GM18519 (cell line): Measurements from ENCODE around the gene ANAPC10.
"Not testable (repeated sequence)": the region's sequence is repeated elsewhere in the genome, so short reads cannot be mapped to it uniquely, and the experiment has no call there.

Source experiments
- ATAC-seq: cut with Tn5 transposase; IDR thresholded peaks from one replicate; pipeline ENCODE4 v1.9.1; 2021; ENCODE audit warnings: mild to moderate bottlenecking, moderate library complexity; ENCODE audit not compliant: unreplicated experiment, low FRiP score

Gene ANAPC10, protein sequence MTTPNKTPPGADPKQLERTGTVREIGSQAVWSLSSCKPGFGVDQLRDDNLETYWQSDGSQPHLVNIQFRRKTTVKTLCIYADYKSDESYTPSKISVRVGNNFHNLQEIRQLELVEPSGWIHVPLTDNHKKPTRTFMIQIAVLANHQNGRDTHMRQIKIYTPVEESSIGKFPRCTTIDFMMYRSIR

DNA sequence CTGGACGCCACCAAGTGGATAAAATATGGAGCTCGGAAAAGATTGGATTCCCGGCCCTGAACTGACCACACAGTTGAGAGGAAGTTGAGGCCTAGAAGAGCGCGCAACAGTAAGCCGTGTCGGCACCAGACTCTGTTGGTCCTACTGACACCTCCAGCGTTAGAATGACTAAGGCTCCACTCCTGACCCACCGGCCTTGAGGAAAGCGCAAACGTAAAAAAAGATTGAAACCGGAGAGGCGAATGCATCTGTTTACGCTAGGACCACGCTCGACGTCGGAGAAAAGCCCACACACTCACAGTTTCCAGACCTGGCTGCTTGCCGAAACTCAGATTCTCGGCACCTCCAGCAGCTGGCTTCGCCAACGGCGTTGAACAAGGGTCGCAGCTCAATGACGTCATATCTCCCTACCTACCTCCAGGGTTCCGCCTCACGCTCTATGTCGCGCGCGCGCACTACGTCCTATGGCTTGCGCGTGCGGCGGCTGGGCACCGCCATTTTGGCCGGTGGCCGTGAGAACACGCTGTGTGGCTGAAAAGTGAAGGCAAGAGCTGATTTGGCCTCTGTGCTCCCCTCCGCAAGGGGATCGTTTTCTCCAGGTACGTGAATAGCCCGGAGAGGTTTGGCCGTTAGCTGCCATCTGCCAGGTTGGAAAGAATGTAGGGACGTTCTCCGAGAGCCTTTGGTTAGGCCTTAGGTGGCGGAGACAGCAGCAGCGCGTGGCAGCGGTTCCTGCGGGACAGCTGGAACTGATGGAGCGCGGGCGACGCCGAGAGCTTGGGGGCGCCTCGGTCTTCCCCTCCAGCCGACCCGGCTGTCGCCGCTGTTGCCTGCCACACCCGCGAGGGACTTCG, at the start of gene ANAPC10, which contains the start of gene ABCE1:
TSS of gene ANAPC10 (minus strand) at position 376 of the 854 bp plus-strand sequence. CDS start 2,097 bp downstream, outside the sequence.
TSS of gene ABCE1 (plus strand) at position 491 of the 854 bp plus-strand sequence. CDS start 6,102 bp downstream, outside the sequence.
- ATAC-seq = peak; percentile 71

DNA sequence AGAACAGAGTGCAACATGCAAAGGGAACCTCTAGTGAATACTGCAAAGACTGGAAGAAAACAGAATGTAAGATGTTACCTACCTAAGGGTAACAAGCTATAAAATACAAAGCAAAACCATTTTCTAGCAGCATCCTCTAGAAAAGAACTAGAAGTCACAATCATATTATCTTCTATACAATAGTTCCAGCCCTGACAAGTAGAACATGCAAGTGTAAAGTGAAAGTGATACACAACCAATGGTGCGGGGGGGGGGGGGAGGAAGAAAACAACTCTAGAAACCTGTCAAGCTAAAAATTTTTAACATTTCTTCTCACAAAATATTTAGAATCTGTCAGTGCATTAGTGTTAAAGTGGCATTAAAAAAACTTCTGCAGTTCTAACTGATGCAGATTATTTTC, 38.2 kb upstream of the ANAPC10 start:
- ATAC-seq = not testable (repeated sequence)

DNA sequence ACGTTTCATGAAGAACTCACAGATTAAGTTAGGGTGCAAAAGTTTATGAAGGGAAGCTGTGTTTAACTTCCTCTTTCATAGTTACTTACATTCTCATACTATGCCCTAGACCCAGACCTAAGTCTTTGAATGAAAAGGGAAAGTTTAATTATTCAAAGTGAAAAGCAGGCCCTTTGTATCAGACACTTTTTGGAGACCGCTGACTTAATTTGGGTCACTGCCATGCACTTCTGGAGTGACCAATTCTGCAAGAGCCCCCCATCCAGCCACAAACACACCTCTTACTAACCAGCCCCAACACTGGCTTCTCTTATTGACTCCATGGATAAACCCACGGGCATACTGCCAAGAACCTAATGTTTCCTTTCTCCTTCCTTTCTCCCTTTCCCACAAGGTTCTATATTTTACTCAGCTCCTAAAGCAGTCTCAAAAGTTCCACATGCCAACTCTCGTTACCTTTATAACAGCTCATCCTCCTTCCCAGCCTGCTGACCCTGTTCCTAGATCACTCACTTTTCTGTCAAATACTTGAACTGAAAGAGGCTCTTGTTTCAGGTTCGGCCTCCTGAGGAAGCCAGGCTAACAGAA, 34.6 kb upstream of the ANAPC10 start:
- ATAC-seq = peak; percentile 77

DNA sequence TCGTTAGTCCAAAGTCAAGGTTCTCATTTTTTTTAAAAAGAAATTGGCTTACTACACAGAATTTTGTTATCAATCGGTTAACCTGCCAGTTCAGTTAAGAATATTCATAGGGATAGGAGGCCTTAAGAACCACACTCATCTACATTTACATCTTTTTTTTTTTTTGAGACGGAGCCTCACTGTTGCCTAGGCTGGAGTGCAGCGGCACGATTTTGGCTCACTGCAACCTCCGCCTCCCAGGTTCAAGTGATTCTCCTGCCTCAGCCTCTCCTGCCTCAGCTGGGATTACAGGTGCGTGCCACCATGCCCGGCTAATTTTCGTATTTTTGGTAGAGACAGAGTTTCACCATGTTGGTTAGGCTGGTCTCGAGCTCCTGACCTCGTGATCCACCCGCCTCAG, 33.9 kb upstream of the ANAPC10 start:
- ATAC-seq = no peak

DNA sequence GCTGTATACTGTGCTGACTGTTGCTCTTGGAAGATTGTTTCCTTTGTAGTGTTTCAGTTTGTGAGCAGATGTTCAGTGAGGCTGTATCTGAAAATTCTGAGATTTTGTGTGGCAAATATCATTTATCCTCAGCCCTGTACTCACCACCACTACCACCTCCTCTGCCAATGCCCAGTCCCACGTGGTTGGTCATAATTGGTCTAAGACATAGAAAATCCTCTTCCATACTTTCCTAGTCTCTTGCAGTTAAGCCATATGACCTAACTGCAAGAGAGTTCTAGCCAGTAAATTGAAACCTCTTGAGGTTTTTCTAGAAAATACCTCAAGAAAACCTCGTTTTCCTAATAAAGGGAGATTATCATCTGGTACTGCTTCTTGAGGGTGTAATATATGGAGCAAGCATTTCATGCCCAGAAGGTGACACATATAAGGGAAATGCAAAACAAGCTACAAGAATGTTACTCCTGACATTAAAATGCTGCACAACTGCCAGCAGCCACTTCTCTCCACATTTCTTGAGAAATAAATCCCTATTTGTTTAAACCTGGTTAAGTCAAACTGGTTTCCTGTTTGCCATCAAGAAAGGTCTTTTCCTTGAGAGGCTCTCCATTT, 32.9 kb upstream of the ANAPC10 start:
- ATAC-seq = no peak

DNA sequence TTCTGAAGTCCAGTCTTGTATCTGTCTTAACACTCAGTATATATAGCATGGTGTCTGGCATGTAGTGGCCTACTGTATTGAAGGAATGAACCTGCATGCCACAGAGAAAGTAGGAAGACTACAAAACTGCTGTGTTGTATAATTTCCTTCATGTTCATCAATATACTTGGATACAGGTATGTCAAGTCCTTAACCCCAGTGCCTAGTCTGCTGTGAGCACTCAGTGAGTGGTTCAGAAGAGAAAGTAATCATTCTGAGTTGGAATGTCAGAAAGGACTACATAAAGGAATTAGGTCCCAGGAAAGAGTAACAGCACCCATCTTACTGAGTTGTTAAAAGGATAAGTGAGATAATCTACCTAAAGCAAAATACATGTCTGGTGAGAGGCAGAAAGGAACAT, 32.1 kb upstream of the ANAPC10 start:
- ATAC-seq = no peak

DNA sequence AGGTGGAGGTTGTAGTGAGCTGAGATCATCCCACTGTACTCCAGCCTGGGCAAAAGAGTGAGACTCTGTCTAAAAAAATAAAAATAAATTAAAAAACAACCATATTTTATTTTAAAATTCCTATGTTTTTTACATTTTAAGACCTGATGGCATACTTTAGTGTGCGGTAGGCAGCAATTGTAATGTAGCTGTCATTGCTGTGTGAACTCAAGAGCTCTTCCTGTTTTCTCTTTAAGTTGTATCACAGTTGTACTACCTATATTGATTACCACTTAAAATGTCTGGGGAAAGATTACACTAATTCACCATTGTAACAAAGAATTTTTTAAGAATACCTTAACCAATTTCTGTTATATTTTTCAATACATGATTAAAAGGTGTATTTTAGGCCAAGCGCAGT, 27.4 kb upstream of the ANAPC10 start:
- no peak for ATAC-seq

DNA sequence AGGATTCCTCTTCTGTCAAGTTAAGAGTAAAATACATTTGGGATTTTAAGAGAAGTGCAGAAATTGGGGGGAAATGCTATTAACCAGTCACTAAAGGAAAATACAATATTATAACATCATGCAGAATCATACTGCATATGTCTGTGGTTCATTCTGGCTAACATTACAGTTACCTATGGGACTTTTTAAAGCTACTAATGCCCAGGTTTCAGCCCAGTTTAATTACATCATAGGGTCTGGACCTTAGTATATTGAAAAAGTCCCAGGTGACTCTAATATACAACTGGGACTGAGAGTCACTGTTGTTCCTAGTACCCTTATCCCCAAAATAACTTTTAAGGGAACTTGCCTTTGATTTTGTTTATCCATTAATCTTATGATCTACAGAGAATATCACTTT, 10.1 kb upstream of the ANAPC10 start:
- no peak for ATAC-seq

DNA sequence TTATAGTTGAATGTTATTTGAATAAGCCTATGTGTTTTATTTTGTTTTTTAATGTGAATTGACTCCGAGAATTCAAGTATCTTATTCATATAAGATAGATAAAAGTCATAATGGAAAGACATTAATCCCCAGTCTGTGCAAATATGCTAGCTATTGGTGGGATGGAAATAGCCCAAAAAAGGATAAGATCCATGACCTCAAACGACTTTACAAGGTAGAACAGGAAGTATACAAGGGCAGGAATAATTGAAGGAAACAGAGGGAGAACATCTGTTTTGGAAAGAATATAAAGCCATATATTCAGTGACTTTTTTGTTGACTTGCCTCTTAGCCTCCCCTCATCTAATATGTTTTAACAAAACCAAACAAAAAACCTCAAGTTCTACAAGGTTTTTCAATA, 9.1 kb upstream of the ANAPC10 start:
- no peak for ATAC-seq

DNA sequence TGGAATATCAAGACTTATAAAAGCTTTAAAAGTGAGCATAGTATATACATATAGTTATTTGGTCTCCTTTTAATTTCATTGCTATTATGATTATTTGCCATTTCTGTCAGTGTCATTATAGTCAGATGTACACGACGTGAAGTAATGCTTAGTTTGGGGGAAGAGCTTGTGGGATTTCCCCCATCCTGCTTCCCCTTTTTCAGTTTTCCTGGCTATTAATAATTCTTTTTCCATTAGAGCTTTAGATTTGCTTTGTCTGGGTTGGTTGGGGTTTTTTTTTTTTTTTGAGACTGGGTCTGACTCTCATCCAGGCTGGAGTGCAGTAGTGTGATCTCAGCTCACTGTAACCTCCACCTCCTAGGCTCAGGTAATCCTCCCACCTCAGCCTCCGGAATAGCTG, 5.5 kb upstream of the ANAPC10 start:
- no peak for ATAC-seq

DNA sequence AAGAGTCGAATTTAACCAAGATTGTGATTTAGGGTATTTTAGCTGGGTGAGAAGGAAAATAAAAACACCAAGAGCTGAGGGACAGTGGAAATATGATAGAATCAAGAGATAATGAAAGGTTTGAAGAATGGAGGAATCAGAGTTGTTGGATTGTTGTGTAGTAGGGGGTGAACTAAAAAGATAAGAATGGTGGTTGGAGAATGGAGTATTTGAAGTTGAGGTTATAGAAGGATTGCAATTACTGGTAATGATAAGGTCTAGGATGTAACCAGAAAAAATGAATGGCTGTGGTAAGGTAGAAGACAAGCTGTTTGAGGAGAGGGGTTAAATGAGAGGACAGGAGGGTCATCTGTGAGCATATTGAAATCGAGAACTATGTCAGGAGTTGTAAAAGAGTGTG, 4.6 kb upstream of the ANAPC10 start:
- ATAC-seq = no peak

DNA sequence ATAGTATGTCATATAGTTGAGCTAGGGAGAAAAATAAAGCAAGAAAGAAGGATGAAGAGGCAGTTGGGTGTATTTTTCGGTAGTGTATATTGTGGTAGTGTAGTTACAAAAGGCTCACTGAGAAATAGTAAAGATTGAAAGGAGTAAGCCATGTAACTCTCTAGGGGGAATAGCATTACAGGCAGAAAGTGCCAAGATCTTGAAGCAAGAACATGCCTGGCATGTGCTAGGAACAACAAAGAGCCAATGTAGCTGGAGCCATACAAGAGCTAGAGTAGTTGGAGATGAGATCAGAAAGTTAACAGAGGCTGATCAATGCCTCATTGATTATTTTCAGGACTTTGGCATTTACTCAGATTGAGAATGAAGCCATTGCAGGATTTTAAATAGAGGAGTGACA, 3.1 kb upstream of the ANAPC10 start:
- ATAC-seq = no peak

DNA sequence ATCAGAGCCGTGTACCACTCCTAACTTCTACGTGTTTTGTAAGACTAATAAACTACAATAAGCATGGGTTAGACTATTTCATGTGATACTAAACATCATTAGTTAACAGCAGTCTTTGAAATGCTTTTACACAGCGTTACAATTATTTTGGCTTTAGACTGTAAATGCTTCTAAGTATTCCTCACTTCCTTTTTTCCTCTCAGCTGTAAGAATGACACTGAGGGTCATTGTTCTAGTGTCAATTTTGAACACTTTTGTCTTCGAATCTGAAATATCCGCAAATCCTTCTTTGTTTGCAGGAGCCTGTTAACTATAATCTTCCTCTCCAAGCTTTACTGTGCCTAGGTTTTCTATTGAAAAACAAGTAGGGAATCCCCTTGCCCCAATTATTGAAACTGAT, 1.7 kb upstream of the ANAPC10 start:
- ATAC-seq = no peak

DNA sequence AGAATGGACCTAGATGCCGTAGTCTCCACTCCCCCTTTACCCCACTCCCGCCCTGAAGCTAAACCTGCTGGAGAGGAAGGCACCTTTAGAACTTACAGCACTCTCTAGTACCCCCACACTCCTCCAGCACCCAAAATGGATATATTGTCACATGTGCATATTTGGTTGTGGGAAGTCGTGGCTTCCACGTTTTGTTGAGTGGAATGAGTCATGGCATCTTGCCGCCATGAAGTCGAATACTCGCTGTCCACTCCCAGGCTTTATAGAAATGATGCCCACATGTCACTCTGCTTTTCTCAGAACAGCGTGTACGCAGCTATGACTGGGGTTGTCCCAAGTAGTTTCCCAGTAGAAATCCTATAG, 660 bp upstream of the ANAPC10 start:
- ATAC-seq = peak; percentile 9

DNA sequence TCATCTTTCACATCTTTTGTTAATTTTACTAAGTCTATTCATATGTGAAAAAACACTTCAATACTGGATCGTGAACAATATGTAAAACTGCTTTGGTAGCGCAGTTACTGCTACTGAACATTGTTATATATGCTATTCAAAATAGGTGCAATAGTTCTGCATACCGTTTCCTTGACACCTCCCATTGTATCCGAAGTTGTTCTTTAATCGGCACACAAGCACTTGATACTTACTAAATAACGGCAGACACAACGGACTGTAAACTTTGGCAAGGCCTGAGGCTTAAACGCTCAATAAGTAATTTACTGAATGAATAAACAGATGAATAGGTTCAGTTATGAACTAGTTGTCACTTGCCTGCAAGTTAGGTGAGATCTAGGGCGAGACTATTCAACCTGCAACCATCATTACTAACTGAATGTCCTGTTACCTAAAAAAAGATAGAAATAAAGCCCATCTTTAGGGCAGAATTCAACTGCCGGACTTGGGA, 620 bp downstream of the ANAPC10 start:
- ATAC-seq = no peak

DNA sequence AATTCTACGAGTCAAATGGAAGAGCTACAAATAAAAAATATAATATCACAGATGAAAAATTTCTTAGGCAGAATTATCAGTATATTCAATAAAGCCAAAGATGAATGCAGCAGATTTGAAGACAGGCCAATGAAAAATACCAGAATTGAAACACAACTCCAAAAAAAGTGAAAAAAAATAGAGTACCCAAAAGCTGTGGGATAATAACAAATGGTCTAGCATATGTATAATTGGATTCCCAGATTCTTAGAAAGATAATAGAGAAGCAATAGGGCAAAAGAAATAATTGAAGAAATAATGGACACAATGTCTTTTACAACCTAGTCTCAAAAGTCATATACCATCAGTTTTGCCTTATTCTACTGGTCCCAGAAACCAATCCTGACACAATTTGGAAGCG, 4.4 kb downstream of the ANAPC10 start:
- no peak for ATAC-seq

DNA sequence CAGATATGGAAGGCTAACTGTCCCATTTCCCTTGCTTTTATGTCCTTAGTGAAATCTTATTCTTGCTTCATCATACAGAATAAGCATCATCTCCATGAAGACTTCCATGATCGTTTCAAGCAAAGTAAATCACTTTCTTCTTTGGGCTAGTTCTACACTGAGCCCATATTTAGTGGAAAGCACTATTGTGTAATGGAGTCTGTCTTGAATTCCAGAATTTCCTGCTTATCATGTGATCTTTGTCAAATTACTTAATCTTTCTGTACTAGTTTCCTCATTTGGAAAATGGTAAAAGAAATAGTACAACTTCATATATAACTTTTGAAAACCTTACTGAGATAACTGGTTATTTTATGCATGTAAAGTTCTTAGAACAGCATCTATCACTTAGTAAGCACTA, 7.6 kb downstream of the ANAPC10 start:
- no peak for ATAC-seq

DNA sequence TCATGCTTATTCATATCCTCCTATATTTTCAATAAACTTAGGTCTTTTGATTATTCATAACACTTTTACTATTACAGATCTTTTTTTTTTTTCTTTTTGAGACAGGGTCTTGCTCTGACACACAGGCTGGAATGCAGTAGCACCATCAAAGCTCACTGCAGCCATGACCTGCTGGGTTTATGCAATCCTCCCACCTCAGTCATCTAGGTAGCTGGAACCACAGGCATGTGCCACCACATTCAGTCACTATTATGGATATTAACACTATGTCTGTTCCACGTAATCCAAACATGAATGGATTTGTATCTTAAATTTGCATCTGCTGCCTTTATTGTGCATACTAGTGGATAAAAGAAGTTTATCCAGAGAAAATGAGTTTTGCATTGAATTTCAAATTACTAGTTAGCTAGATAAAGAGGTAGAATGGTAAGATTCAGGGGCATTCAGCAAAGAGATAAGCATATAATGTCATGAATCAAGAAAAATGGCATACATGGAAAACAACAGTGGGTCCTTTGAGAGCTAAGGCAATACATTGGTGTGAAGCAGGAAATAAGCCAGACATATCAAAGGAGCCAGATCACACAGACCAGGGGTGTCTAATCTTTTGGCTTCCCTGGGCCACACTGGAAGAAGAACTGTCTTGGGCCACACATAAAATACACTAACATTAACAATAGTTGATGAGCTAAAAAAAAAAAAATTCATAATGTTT, 13.9 kb downstream of the ANAPC10 start:
- no peak for ATAC-seq

DNA sequence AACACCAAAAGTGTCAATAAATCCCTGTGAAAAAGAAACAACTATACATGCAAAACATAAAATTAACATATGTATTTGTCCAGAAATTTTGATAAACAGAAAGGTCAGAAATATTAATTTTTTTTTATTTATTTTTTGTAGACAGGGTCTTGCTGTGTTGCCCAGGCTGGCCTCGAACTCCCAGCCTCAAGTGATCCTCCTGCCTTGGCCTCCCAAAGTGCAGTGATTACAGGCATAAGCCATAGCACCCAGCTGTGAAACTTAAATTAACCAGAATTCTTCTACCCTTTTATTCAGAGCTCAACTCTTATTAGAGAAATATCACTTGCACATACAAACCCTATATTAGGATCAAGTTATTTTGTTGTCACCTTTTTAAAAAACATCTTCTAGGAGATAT, 16.2 kb downstream of the ANAPC10 start:
- no peak for ATAC-seq

DNA sequence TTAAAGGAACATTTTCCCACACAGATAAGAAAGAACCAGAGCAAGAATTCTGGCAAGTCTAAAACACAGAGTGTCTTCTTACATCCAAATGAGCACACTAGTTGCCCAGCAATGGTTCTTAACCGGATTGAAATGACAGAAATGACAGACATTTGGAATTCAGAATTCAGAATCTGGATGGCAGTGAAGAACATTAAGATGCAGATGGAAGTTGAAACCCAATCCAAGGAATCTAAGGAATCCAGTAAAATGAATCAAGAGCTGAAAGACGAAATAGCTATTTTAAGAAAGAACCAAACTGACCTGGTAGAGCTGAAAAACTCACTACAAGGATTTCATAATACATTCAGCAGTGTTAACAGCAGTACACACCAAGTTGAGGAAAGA, 21.5 kb downstream of the ANAPC10 start:
- ATAC-seq = no peak
